Mammary epithelial cell (primary cell): ENCODE data around the gene LRRC59.

Experiments
- CTCF ChIP-seq, 2 donors: IDR thresholded peaks in 1 of 2; conservative IDR thresholded peaks in 1 of 2; 2 replicates each; pipeline ENCODE4 v1.5.1; 2011 to 2012; ENCODE audit warnings: inconsistent platforms in 2 of 2, low read length in 2 of 2, mild to moderate bottlenecking in 2 of 2, control low read depth in 1 of 2, low read depth in 1 of 2; ENCODE audit not compliant: insufficient read depth in 1 of 2; ENCODE audit errors: extremely low read depth in 1 of 2
- EZH2 ChIP-seq: IDR thresholded peaks from 2 replicates; pipeline ENCODE4 v1.6.1; 2012; ENCODE audit warnings: low read length, inconsistent platforms, borderline replicate concordance

- TF ChIP-seq CTCF (conservative IDR thresholded peaks at IDR 0.05 in 1 of 2, IDR thresholded peaks at IDR 0.05 in 1 of 2; ENCODE audit: extremely low read depth in 1 of 2, insufficient read depth in 1 of 2, low read depth in 1 of 2, low read length in 2 of 2) (no peak), EZH2 (no peak)
Observed at GRCh38 chr17:50444841-50445715, 47.8 kb upstream of the LRRC59 start.
